ENCODE measurements around the gene ITGB1BP1.

The ITGB1BP1 gene, protein sequence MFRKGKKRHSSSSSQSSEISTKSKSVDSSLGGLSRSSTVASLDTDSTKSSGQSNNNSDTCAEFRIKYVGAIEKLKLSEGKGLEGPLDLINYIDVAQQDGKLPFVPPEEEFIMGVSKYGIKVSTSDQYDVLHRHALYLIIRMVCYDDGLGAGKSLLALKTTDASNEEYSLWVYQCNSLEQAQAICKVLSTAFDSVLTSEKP

DNA sequence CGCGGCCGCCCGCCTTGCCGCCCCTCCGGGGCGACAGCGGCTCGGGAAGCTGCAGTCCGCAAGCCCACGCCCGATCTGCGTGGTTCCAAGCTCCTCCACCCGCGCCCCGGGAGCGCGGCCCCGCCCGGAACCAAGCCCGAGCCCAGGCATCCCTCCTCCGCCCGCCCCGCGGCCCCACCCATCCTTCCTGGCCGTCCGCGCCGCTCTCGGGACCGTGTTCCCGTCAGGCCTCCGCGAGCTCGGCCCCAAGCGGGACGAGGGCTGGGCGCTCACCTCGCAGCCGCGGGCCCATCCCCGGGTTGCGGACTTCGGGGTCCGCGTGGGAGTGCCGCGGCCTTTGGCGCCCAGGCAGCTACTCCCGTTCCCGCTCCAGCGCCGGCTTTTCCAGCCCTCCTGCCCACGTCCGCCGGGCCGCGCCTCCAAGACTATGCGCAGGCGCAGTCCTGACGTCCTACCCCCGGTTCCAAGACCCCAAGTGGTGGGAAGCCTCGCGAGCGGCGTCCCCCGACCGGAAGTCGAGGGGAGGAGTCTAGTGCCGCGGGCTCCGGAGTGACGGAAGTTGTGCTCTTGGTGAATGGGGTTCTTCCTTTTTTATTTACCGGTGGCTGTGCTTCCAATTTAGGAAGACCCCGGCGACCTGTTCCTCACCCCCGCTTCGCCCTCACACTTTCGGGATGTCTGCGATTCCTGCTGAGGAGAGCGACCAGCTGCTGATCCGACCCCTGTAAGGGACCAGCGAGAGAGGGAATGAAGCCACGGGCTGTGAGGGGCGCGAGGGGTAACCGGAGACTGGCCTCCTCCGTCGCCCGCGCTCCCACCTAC is at the start of gene ITGB1BP1, which contains the start of gene CPSF3:
TSS of gene ITGB1BP1 (minus strand) at position 429 of the 822 bp plus-strand sequence. CDS start 4,831 bp downstream, outside the sequence.
TSS of gene CPSF3 (plus strand) at position 555 of the 822 bp plus-strand sequence. CDS start at position 675, 120 bp downstream.
- DNase-seq: peak; percentile 97

DNA sequence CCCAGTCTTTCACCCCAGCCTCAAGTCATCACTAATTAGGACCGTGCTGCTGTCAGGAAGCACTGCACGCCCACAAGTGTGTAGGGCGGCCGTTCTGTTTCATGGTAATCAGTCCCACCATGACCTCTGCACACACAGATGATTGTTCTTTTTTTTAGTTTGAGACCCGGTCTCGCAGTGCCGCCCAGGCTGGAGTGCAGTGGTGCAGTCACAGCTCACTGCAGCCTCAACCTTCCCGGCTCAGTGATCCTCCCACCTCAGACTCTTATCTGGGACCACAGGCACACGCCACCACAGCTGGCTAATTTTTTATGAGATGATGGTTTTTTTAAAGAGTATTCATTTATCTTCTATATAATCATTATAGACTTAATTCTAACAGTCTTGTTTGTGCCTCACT is 49.2 kb upstream of the ITGB1BP1 start:
- no peak for DNase-seq

DNA sequence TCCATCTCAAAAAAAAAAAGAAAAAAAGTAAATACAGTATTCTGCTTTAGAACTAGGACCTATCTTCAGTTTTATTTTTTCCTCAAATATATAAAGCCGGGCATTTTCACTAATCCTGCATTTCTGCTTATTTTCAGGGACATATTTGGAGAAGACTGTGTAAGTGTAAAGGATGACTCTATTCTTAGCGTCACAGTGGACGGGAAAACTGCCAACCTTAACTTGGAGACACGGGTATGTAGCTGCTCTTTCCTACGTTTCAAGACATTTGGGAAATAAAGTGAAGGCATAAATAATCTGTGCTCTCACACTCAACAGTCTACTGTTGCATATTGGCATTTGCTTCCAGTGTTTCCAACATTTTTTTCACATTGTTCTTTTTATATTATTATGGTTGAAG is 47.9 kb upstream of the ITGB1BP1 start:
- DNase-seq: no peak

DNA sequence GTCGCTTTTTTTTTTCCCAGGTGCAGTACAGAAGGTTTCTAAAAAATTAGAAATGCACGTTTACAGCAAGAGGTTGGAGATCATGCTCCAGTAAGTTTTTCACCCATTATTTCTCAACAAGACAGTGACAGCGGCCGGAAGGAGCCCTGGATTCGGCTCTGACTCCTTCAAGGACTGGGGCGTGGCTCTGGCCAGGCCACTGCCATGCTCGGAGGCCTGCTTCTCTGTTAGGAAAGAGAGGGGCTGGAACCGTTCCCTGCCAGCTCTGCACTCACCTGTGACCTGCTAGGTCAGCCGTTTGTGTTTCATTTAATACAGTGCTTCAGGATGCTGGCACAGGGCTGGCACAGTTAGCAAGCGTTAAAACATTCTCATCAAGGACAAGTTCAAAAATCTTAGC is 44.4 kb upstream of the ITGB1BP1 start:
- DNase-seq: no peak

DNA sequence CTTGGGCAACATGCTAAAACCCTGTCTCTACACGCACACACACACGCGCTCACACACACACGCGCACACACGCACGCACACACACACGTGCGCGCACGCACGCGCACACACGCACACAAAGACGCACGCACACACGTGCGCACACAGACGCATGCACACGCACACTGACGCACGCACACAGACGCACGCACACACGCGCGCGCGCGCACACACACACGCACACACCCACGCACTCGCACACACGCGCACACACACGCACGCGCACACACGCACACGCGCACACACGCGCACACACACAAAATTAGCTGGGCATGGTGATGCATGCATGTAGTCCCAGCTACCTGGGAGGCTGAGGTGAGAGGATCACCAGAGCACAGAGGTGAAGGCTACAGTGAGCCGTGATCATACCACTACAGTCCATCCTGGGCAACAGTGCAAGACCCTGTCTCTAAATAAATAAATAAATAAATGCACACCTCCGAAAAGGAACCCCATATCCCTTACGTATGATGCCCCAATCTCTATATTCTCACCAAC is 42.9 kb upstream of the ITGB1BP1 start:
- DNase-seq: no peak

DNA sequence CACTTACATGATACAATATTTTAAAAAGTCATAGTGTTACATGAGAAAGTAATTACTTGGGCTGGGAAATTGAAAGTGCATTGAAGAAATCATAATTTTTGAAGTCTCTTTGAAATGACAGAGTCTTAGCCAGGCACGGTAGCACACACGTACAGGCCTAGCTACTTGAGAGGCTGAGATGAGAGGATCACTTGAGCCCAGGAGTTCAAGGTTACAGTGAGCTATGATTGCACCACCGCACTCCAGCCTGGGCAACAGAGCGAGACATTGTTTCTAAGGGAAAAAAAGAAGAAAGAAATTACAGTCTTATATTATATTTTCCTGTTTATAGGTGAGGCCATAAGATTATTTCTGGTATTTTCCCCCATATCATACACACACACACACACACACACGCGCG is 41.8 kb upstream of the ITGB1BP1 start:
- no peak for DNase-seq

DNA sequence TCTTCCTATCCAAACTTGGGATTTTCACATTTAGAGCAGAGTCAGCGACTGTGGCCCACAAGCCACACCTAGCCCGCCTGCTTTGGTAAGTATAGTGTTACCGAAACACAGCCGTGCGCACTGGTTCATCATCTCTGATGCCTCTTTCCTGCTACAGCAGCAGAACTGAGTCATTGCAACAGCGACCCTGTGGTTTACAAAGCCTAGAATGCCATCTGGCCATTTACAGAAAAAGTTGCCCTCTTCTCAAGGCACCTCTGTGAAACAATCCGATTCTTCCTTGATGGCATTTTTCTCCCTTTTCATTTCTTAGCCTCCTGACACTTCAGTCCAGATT is 40.3 kb upstream of the ITGB1BP1 start:
- DNase-seq: no peak

DNA sequence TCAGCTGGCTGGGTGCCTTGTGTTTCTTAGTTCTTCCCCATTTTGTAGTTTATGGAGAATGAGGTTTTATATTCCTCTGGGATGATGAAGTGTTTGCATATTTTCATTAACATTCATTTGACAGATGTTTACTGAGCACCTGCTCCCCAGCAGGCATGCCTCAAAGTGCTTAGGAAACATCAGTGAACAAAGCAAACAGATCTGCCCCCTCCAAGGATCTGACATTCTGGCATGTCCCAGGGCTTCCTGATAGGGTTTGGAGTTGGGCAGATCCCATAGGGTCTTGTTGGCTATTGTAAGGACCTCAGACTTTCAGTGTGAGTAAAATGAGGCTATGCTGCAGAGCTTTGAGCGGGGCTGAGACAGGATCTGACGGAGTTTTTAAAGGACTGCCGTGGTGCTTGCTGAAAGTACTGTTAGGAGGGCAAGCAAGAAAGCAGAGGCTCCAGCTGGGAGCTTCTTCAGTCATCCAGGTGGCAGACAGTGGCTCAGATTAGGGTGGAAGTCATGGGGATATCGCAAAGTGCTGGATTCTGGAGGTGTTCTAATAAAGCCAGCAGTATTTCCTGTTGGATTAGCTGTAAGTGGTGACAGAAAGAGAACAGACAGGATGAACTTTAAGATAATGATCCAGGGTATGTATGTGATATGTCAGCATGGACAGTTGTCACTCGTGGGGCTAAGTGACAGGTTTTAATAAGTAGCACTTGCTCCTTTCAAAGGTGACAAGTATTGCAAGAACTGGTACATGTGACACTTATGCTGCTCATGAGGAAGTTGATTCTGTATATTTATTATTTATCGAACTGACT is 39.8 kb upstream of the ITGB1BP1 start:
- DNase-seq: no peak

DNA sequence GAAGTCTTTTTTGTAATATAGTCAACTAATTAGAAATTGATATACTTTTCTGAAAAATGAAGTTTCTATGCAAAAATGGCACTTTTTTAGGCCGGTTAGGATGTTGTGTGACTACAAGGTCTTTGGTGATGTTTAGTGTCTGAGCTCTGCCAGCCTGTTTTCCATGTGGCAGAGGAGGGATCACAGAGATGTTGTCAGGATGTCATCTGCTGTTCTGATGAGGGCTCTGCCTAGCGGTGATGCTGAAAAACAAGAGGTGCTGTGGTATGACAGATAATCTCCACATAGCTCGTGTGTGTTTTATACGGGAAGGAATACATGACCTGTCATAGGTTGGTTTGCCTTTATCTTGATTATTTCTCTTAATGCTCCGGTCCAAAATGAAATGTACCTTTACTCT is 39.0 kb upstream of the ITGB1BP1 start:
- no peak for DNase-seq

DNA sequence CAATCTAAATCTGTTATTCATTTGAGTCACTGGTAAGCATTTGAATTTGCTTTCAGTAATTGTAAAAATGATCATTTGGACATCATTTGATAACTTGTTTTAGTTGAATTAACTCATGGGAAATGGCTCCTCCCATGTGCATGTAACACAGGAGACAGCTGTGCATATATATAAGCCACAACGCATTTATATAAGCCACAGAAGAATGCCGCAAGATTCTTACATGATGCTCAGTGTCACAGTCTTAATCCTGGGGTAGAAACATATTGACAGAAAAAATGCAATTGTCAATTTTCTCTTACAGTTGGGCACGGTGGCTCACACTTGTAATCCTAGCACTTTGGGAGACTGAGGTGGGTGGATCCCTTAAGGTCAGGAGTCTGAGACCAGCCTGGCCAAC is 37.8 kb upstream of the ITGB1BP1 start:
- DNase-seq: no peak

DNA sequence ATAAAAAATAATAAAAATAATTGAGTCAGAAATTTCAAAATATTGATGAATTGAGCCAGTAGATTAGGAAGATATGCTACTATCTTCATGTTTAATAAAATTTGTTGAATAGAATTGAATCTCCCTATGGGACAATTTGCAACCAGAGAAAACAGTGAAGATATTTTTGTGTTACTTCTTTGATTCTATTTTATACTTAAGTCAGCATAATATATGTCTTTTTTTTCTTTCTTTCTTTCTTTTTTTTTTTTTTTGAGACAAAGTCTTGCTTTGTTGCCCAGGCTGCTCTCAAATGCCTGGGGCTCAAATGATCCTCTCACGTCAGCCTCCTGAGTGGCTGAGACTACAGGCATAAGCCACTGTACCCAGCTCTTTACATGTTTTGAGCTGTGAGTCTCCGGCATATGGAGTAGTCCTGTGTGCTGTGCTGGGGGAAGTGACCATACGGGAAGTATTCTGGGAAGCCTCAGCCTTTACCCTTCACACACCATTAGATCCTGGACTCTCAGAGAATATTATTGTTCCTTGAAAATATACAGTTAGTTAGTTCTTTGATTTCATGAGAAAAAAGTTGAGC is 37.2 kb upstream of the ITGB1BP1 start:
- no peak for DNase-seq

DNA sequence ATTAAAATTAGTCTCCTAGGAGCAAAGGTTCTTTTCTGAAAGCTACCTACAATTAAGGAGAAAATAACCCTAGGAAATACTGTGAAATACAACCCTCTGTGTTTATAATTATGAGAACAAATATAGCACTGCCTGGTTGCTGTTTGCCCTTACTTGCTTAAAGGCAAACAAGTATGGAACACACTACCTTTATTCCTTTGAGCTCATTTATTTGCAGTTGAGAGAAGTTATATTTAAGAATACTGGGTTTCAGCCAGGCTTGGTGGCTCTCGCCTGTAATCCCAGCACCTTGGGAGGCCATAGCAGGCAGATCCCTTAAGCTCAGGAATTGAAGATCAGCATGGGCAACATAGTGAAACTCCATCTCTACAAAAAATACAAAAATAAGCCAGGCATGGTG is 27.9 kb upstream of the ITGB1BP1 start:
- no peak for DNase-seq

DNA sequence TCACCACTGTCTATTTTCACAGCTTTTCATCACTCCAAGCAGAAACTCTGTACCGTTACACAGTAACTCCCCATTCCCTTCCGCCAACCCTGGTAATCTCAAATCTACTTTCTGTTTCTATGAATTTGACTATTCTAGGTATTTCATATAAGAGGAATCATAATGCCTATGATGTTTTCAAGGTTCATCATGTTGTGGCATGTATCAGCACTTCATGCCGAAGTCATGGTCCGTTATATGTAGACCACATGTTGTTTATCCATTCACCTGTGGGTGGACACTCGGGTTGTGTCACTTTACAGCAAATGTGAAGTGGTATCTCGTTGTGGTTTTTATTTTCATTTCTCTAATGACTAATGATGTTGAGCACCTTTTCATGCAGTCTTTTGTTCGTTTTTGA is 21.8 kb upstream of the ITGB1BP1 start:
- no peak for DNase-seq

DNA sequence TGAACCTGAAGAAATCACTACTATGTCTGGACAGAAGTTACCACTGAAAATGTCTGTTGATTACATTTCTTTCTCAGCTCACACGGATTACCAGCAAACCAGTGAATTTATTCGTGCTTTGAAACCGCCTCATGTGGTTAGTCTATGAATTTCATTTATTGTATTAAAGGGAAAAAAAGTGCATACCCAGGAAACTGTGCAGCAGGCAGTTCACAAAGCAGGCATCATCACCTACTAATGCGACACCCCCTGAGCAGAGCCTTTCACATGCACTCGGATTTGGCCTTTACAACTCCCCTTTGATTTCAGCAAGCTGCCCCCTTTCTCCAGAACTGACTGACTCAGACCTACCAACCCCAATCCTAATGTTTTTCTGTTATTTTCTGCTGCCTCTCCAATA is 20.2 kb upstream of the ITGB1BP1 start:
- DNase-seq: no peak

DNA sequence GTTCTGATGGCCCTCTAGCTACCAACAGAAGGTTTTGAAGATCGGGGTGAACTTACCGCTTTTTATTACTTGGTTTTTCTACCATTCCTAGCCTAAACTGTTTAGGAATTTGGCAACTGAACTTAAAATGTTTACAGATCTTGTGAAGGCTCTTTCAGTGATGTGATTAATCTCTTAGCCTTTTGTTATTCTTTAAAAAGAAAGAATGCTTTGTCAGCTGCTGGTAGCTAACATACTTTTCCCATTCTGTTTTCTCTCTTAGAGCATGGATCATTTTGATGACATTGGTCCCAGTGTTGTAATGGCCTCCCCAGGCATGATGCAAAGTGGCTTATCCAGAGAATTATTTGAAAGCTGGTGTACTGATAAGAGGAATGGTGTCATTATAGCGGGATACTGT is 18.2 kb upstream of the ITGB1BP1 start:
- DNase-seq: no peak

DNA sequence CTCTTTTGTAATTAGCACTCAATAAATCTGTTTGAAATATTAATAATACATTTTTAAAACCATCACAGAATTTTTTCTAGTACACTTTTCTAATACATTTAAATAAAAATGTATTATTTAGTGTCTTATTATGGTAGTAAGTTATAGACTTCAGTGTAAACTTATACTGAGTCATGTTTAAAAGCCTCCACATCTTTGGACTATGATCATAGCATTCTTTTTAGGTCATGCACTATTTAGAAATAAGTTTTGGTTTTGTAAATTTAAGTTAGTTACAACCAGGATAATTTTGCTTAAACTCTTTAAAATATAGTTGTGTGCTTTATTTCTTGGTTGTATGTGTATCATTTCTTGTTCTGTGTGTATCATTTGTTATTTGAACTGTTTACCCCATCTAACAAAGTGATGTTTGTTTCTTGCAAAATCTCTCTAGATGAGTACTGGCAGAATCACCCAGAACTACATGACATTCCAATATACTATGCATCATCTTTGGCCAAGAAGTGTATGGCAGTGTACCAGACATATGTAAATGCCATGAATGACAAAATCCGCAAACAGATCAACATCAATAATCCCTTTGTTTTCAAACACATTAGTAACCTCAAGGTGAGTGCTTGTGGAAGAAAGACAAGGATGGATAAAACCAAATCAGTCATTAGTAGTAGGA is 16.9 kb upstream of the ITGB1BP1 start:
- DNase-seq: no peak

DNA sequence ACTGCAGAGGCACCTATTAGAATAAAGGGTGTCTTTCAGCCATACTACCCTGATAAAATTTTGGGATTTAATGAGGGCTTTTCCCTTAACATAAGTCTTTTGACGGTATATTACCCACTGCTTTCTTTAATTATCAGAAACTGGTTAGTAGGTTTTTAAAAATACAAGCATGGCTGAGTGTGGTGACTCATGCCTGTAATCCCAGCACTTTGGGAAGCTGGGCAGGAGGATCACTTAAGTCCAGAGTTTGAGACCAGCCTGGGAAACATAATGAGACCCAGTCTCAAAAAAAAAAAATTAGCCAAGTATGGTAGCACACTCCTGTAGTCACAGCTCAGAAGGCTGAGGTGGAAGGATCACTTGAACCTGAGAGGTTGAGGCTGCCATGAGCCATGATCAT is 16.2 kb upstream of the ITGB1BP1 start:
- no peak for DNase-seq

DNA sequence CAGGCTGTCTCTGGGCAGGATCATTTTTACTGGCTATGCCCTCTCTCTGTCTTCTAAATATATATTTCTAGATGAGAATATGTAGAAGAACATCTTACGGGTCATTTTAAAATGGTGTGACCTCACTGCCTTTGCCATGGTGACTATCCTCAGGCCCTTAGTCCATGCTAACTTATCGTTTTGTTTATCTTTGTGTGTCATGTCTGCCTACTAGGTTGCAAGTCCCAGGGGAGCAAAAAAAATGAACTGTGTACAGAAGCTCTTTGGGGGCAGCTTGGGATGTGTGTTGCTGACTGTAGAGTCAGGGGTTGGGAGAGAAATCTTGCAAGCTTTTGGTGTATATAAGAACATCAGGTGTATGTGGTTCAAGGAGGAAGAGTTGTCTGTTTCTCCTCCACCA is 11.2 kb upstream of the ITGB1BP1 start:
- DNase-seq: no peak

DNA sequence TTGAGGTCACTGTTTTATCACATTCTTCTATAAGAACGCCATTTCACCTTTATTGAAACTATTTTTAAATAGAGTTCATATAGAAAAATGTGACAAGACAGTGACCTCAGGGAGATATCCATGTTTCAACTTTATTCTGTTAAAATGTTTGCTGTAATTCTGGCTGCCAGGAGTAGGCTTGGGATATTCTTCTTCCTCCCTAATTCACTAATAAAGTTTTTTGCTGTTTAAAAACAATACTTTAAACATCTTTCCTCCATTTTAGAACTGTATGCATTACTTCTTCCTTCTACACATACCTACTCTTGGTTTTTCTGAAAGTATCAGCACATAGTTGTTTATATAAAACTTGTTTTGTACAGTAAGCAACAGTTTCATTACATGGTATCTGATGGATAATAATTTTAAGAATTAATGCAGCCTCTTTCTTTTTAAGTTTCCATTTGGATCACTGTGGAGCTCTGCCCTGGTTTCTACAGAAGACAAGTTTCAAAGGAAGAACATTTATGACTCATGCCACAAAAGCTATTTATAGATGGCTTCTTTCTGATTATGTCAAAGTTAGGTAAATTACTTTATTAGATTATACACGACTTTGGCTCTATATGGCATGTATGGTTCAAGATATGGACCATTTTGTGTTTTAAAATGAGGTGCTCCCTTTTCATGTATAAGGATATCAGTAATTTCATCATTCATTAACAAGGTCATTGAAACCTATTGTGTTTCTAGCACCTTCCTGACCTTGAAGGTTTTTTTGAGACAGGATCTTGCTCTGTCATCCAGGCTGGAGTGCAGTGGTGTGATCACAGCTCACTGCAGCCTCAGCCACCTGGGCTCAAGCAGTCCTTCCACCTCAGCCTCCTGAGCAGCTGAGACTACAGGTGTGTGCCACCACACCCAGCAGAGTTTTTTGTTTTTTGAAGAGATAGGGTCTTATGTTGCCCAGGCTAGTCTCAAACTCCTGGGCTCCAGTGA is 7.3 kb upstream of the ITGB1BP1 start:
- no peak for DNase-seq

DNA sequence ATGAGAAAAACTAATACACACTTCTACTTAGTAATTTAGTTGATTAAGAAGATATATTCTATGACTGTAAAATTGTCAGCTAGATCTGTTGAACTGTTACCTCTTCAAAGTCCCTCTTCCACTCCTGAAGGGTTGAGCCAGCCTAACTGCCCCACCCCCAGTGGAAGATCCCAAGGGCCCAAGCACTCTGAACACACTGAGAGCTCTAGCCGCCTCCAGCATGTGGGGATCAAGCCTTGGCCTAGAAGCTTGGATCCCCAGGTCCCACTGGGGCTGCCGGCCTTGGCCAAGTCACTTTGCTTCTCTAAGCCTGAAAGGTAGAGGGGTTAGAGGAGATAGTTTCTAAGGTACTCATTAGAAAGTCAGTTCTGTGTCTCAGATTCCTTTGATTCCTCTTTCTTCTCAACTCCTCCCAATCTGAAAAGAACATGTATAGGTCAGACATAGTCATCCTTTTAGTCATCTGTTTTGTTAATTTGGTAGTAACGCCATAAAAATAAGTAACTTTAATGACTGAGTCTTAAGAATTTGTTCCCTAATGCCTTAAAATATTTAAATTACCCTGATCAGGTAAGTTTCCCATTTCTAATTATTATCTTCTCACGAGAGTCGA is 5.7 kb upstream of the ITGB1BP1 start:
- DNase-seq: no peak
